K562 (cell line): ENCODE data around the gene LGALS3BP. TPM values are rescaled to one million over a fixed set of nuclear protein-coding genes. Genes with fewer than 3 reads are reported as not detected.

Experiments used
- ATAC-seq: fragments of 200-7000 bp; cut with Tn5 transposase; 3 replicates; pipeline ENCODE4 v1.9.1; 2020; ENCODE audit warnings: moderate library complexity
- BruUV-seq: library from RNA; stranded (reverse); fragments of 400-500 nt; replicated peaks from 2 replicates; lab custom pipeline; 2021; lab: Mats Ljungman, UMichigan
- CTCF ChIA-PET: fragments of 300-600 bp; formaldehyde crosslinking; extraction: SDS; loops from one replicate; lab custom pipeline; 2021; ENCODE audit warnings: low intra/inter-chr PET ratio; lab: Yijun Ruan, JAX
- POLR2A ChIA-PET: fragments of 300-600, 350-650 bp; sonication (Branson Sonifier 250); formaldehyde crosslinking; extraction: SDS; loops from one replicate; lab custom pipeline; 2021; ENCODE audit warnings: antibody characterized with exemption, inconsistent platforms; lab: Yijun Ruan, JAX
- DNase-seq, 4 experiments: peaks; one replicate each; pipeline versions ENCODE4 v3.0.0 to v3.0.0-alpha.2; 2011 to 2018; ENCODE audit warnings: low spot score in 3 of 4, mixed read lengths in 3 of 4; ENCODE audit errors: extremely low read depth in 1 of 4
- FAIRE-seq: peaks from 2 replicates; lab custom pipeline; 2011; peaks lifted over from hg19 to GRCh38; lab: Jason Lieb, UNC
- H2AFZ ChIP-seq: 2 replicates; pipeline ENCODE4 v1.6.0; 2011; ENCODE audit warnings: low read depth, low read length, control low read depth, inconsistent platforms
- H3K27ac ChIP-seq: fragments of 200-600 bp; 3 replicates; pipeline ENCODE4 v1.8.0; 2011; ENCODE audit warnings: low read depth, mild to moderate bottlenecking, control low read depth, inconsistent platforms, low read length, moderate library complexity, mixed read lengths; ENCODE audit errors: extremely low read depth
- H3K27me3 ChIP-seq, 2 experiments: fragments of 300-600 bp in 1 of 2; 2 replicates in 1 of 2; 3 replicates in 1 of 2; pipeline versions ENCODE4 v1.6.0 to v1.8.0; 2011; ENCODE audit warnings: inconsistent platforms in 2 of 2, low read length in 2 of 2, mild to moderate bottlenecking in 1 of 2, mixed read lengths in 1 of 2, moderate library complexity in 1 of 2; ENCODE audit not compliant: control insufficient read depth in 2 of 2, insufficient read depth in 2 of 2
- H3K36me3 ChIP-seq: fragments of 300-600 bp; 3 replicates; pipeline ENCODE4 v1.8.0; 2011; ENCODE audit warnings: mild to moderate bottlenecking, low read length, inconsistent platforms; ENCODE audit not compliant: control insufficient read depth, insufficient read depth
- H3K4me1 ChIP-seq, 2 experiments: fragments of 200-600 bp in 1 of 2; replicated peaks in 1 of 2; 2 replicates in 1 of 2; 3 replicates in 1 of 2; pipeline versions ENCODE4 v1.5.1 to v1.8.0; 2011; ENCODE audit warnings: inconsistent platforms in 2 of 2, low read length in 2 of 2, mild to moderate bottlenecking in 1 of 2, mixed read lengths in 1 of 2, moderate library complexity in 1 of 2; ENCODE audit not compliant: control insufficient read depth in 2 of 2, insufficient read depth in 2 of 2
- H3K4me2 ChIP-seq: 2 replicates; pipeline ENCODE4 v1.6.1; 2011; ENCODE audit warnings: low read length, control low read depth, inconsistent platforms, mixed read lengths; ENCODE audit not compliant: insufficient read depth
- H3K4me3 ChIP-seq: fragments of 200-600 bp; sonication (generic), shearing (Covaris generic); 2 replicates; pipeline ENCODE4 v1.5.1; 2016; ENCODE audit warnings: control low read depth, inconsistent platforms
- H3K79me2 ChIP-seq: fragments of 200-600 bp; 3 replicates; pipeline ENCODE4 v1.8.0; 2011; ENCODE audit warnings: low read length, inconsistent platforms; ENCODE audit not compliant: control insufficient read depth, insufficient read depth
- H3K9ac ChIP-seq, 2 experiments: 2 replicates each; pipeline versions ENCODE4 v1.6.0 to v1.6.1; 2011; ENCODE audit warnings: low read depth in 2 of 2, low read length in 2 of 2, control low read depth in 1 of 2, inconsistent platforms in 1 of 2, mild to moderate bottlenecking in 1 of 2, mixed read lengths in 1 of 2; ENCODE audit not compliant: insufficient read depth in 1 of 2
- H3K9me1 ChIP-seq: one replicate; pipeline ENCODE4 v1.6.0; 2011; ENCODE audit warnings: inconsistent platforms, mild to moderate bottlenecking, low read length, moderate library complexity; ENCODE audit not compliant: control insufficient read depth, insufficient read depth
- H3K9me3 ChIP-seq: replicated peaks from 2 replicates; pipeline ENCODE4 v1.5.1; 2011; ENCODE audit warnings: low read depth, low read length, inconsistent platforms; ENCODE audit not compliant: control insufficient read depth, insufficient read depth
- H4K20me1 ChIP-seq: replicated peaks from 2 replicates; pipeline ENCODE4 v1.6.1; 2011; ENCODE audit warnings: low read length, inconsistent platforms, mixed read lengths; ENCODE audit not compliant: control insufficient read depth, insufficient read depth
- FOS ChIP-seq: IDR thresholded peaks from 3 replicates; pipeline ENCODE4 v1.6.1; 2011; ENCODE audit not compliant: insufficient read length; ENCODE audit errors: extremely low read depth
- FOXK2 ChIP-seq, 2 experiments: fragments of 450-650 bp; IDR thresholded peaks in 1 of 2; conservative IDR thresholded peaks in 1 of 2; 2 replicates each; pipeline ENCODE4 v1.6.1; 2016; ENCODE audit warnings: low read depth in 2 of 2, mild to moderate bottlenecking in 1 of 2
- MAX ChIP-seq: sonication (generic); formaldehyde crosslinking; IDR thresholded peaks from 2 replicates; pipeline ENCODE4 v1.9.0; 2022; ENCODE audit warnings: mild to moderate bottlenecking, missing genetic modification reagents
- PYGO2 ChIP-seq: fragments of 450-650 bp; IDR thresholded peaks from 2 replicates; pipeline ENCODE4 v1.6.1; 2016; ENCODE audit warnings: mild to moderate bottlenecking, missing genetic modification characterization, moderate library complexity, missing compliant biosample characterization
- RBM14 ChIP-seq: fragments of 200-400 bp; formaldehyde crosslinking; IDR thresholded peaks from 2 replicates; pipeline ENCODE4 v1.6.1; 2018; ENCODE audit warnings: low read depth, mild to moderate bottlenecking, low read length, moderate library complexity, borderline replicate concordance; ENCODE audit not compliant: insufficient read depth
- SMAD3 ChIP-seq: fragments of 450-650 bp; formaldehyde crosslinking; conservative IDR thresholded peaks from 2 replicates; pipeline ENCODE4 v1.4.0; 2020; ENCODE audit warnings: mild to moderate bottlenecking
- THRB ChIP-seq: fragments of 450-650 bp; formaldehyde crosslinking; conservative IDR thresholded peaks from 2 replicates; pipeline ENCODE4 v1.4.0; 2022; ENCODE audit warnings: mild to moderate bottlenecking, missing genetic modification characterization
- ZBTB8A ChIP-seq: fragments of 450-650 bp; IDR thresholded peaks from 2 replicates; pipeline ENCODE4 v1.6.1; 2018; ENCODE audit warnings: mild to moderate bottlenecking, moderate library complexity; ENCODE audit not compliant: partially characterized antibody
- WGBS: fragments of 100-300 bp; shearing (Covaris generic); methylation state at CpG from one replicate; pipeline ENCODE4 v1.1.6; 2016; ENCODE audit warnings: low coverage, mixed read lengths; ENCODE audit not compliant: insufficient coverage; ENCODE audit errors: missing lambda C conversion rate; 5-methylcytosine and 5-hydroxymethylcytosine counted together
- in situ Hi-C: fragments of 300-500 bp; cut with MboI; formaldehyde crosslinking; loops from 4 replicates; pipeline ENCODE4 v1.15.0; 2018; ENCODE audit warnings: inconsistent platforms, mixed read lengths
- intact Hi-C: fragments of 100-400 bp; cut with micrococcal nuclease; formaldehyde crosslinking; loops from 2 replicates; pipeline ENCODE4 v1.14.2; 2022
- polyA plus RNA-seq, 8 experiments: library from polyadenylated mRNA; depleted of rRNA in 4 of 8; stranded (reverse) in 5 of 8; unstranded in 3 of 8; fragments of >200 nt; fragmentation: Nextera tagmentation in 2 of 8; fragmentation: Illumina TruSeq in 1 of 8; extraction: Ambion mirVana in 2 of 8; extraction: Trizol in 1 of 8; gene quantifications; 2 replicates each; pipeline versions ENCODE4 v1.2.1 to v1.2.3, GENCODE V29; 2011 to 2014; ENCODE audit warnings: inconsistent platforms in 1 of 8, missing spikeins in 1 of 8
- total RNA-seq, 7 experiments: library from RNA; depleted of rRNA in 6 of 7; stranded (reverse); fragments of >200 nt in 6 of 7; fragmentation: Illumina TruSeq in 2 of 7; extraction: Trizol in 2 of 7; gene quantifications; 2 replicates each; pipeline versions ENCODE4 v1.2.1 to v1.2.3, GENCODE V29; 2011 to 2021; ENCODE audit warnings: low replicate concordance in 1 of 7

Gene LGALS3BP
- total and polyA plus RNA-seq, 9 of the 15 experiments (the other 6 are each of a cell fraction or from before 2014, with no cell fraction given), result 0.39 to 5.3 (median 3.2) TPM

- H3K4me1 ChIP-seq, result peaks cover 0 to 23% of the 10 kb centered on the region in 2 experiments; a peak in 2 of 5 replicates
Measured at GRCh38 chr17:78966910-78967600, 12.7 kb downstream of the LGALS3BP start.

More at GRCh38 chr17:78966910-78967600, 12.7 kb downstream of the LGALS3BP start:
- Histone ChIP-seq H3K9me1 (no peaks in the 10 kb centered on the region), H4K20me1 (0 out of 2 replicates have a peak, but pooled peaks cover 3% of the 10 kb centered on the region), H3K36me3 (no peaks in the 10 kb centered on the region), H3K9me3 (no peaks in the 10 kb centered on the region), H2AFZ (no peak overlapping the region), H3K9ac (no peak overlapping the region), H3K27me3 (peaks cover 38 to 78% of the 10 kb centered on the region in 2 experiments), H3K4me2 (no peak overlapping the region), H3K4me3 (no peak overlapping the region), H3K27ac (no peak overlapping the region), H3K79me2 (no peaks in the 10 kb centered on the region)
- CTCF ChIA-PET, result no interaction called here
- POLR2A ChIA-PET, result interaction anchor here (0.6 to 2.0 kb wide), 5 partner anchors 8 to 545 kb away, joined by 3 to 6 read pairs (median 3); partner anchors contain the start of gene LGALS3BP
- no peak for FAIRE-seq
- 9% methylated on average over 23 of the region's 23 CpGs for WGBS
- TF ChIP-seq ZBTB8A (no peak), PYGO2 (tag) (no peak), THRB (CRISPR knock-in tag) (no peak), SMAD3 (CRISPR knock-in tag) (no peak), FOS (no peak), RBM14 (no peak), MAX (CRISPR knock-in tag) (peak; percentile 1; the same call in 1 of the 2 replicates), FOXK2 (conservative IDR thresholded peaks at IDR 0.05 in 1 of 2, IDR thresholded peaks at IDR 0.05 in 1 of 2; ENCODE audit: low read depth in 2 of 2) (no peak)
- DNase-seq, result no peak
- in situ Hi-C loops (loop anchor here (5.0 kb wide), 1 partner anchor 85 kb away; no protein-coding TSS in a partner anchor), intact Hi-C loops (no loop called here)
- no TSS peak for BruUV-seq
- no peak for ATAC-seq
